ENCODE measurements around the gene KAT6B. TPM values are rescaled to one million over a fixed set of nuclear protein-coding genes. Genes with fewer than 3 reads are reported as not detected.

Gene KAT6B
- total RNA-seq, 1 experiment from 2014 or later = 14.9 TPM

- Histone ChIP-seq H3K36me3 (ENCODE audit: control insufficient read depth, insufficient read depth, low read length) (no peaks in the 10 kb centered on the region), H3K4me1 (no peaks in the 10 kb centered on the region), H3K4me3 (ENCODE audit: low read depth, low read length) (no peak overlapping the region), H3K27me3 (replicated peaks; ENCODE audit: control insufficient read depth, insufficient read depth, low read length) (no peaks in the 10 kb centered on the region), H3K9me3 (no peaks in the 10 kb centered on the region)
- ChIA-PET POLR2A (no interaction called here), CTCF (no interaction called here)
- BruUV-seq (replicated peaks) = no TSS peak
- DNase-seq = no peak
- TF ChIP-seq, protein P1, sequence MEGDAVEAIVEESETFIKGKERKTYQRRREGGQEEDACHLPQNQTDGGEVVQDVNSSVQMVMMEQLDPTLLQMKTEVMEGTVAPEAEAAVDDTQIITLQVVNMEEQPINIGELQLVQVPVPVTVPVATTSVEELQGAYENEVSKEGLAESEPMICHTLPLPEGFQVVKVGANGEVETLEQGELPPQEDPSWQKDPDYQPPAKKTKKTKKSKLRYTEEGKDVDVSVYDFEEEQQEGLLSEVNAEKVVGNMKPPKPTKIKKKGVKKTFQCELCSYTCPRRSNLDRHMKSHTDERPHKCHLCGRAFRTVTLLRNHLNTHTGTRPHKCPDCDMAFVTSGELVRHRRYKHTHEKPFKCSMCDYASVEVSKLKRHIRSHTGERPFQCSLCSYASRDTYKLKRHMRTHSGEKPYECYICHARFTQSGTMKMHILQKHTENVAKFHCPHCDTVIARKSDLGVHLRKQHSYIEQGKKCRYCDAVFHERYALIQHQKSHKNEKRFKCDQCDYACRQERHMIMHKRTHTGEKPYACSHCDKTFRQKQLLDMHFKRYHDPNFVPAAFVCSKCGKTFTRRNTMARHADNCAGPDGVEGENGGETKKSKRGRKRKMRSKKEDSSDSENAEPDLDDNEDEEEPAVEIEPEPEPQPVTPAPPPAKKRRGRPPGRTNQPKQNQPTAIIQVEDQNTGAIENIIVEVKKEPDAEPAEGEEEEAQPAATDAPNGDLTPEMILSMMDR (IDR thresholded peaks at IDR 0.05; ENCODE audit: insufficient read depth in 1 of 2, low read depth in 1 of 2, low read length in 1 of 2, severe bottlenecking in 1 of 2, unreplicated experiment in 1 of 2) = no peak
- H3K9me3 Mint-ChIP-seq (ENCODE audit: unreplicated experiment) = no peaks in the 10 kb centered on the region
- no peak overlapping the region for H3K27ac Mint-ChIP-seq (ENCODE audit: unreplicated experiment)
- H3K4me3 Mint-ChIP-seq (ENCODE audit: unreplicated experiment) = no peak overlapping the region
- no peaks in the 10 kb centered on the region for H3K27me3 Mint-ChIP-seq (ENCODE audit: insufficient read depth, unreplicated experiment)
- peaks cover 6% of the 10 kb centered on the region for H3K36me3 Mint-ChIP-seq (ENCODE audit: insufficient read depth, unreplicated experiment)
- no peaks in the 10 kb centered on the region for H3K4me1 Mint-ChIP-seq (ENCODE audit: low read depth, unreplicated experiment)
- intact Hi-C loops (cut with micrococcal nuclease; ENCODE audit: unreplicated experiment) = no loop called here
These were observed 20.6 kb downstream of the KAT6B start for GRCh38 chr10:74846958-74847357.

DNA sequence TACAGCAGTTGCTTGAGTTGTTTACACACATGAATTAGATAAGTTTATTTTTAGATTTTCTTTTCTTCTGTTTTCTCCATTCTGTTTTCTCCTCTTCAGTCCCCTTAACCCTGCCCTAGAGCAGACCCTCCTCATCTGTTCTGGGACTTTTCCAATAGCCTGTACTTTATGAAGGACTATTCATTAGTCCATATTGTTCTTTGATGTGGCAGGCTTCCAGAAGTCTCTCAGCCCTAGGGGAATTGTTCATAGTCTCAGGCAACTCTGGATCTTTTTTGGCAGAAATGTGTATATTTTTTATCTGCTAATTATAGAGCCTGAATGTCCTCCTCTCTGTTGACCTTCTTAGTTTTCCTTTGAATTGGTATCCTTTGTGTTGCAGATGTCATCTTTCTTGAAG is 25.4 kb downstream of the KAT6B start:
- no peak overlapping the region for H3K27ac Mint-ChIP-seq (ENCODE audit: unreplicated experiment)
- Histone ChIP-seq H3K4me1 (no peaks in the 10 kb centered on the region), H3K27me3 (replicated peaks; ENCODE audit: control insufficient read depth, insufficient read depth, low read length) (no peaks in the 10 kb centered on the region), H3K4me3 (ENCODE audit: low read depth, low read length) (no peak overlapping the region), H3K9me3 (no peaks in the 10 kb centered on the region), H3K36me3 (ENCODE audit: control insufficient read depth, insufficient read depth, low read length) (no peaks in the 10 kb centered on the region)
- no peaks in the 10 kb centered on the region for H3K9me3 Mint-ChIP-seq (ENCODE audit: unreplicated experiment)
- no peak overlapping the region for H3K4me3 Mint-ChIP-seq (ENCODE audit: unreplicated experiment)
- TF ChIP-seq, protein P1 (IDR thresholded peaks at IDR 0.05; ENCODE audit: insufficient read depth in 1 of 2, low read depth in 1 of 2, low read length in 1 of 2, severe bottlenecking in 1 of 2, unreplicated experiment in 1 of 2) = no peak
- no TSS peak for BruUV-seq (replicated peaks)
- no peaks in the 10 kb centered on the region for H3K27me3 Mint-ChIP-seq (ENCODE audit: insufficient read depth, unreplicated experiment)
- CTCF ChIA-PET = no interaction called here
- intact Hi-C loops (cut with micrococcal nuclease; ENCODE audit: unreplicated experiment) = no loop called here
- H3K4me1 Mint-ChIP-seq (ENCODE audit: low read depth, unreplicated experiment) = no peaks in the 10 kb centered on the region
- POLR2A ChIA-PET = no interaction called here
- DNase-seq = no peak
- no peaks in the 10 kb centered on the region for H3K36me3 Mint-ChIP-seq (ENCODE audit: insufficient read depth, unreplicated experiment)

- H3K4me1 ChIP-seq = no peaks in the 10 kb centered on the region
- Mint-ChIP-seq H3K36me3 (ENCODE audit: insufficient read depth, unreplicated experiment) (no peaks in the 10 kb centered on the region), H3K27me3 (ENCODE audit: insufficient read depth, unreplicated experiment) (no peaks in the 10 kb centered on the region), H3K4me1 (ENCODE audit: low read depth, unreplicated experiment) (no peaks in the 10 kb centered on the region), H3K4me3 (ENCODE audit: unreplicated experiment) (no peak overlapping the region), H3K9me3 (ENCODE audit: unreplicated experiment) (no peaks in the 10 kb centered on the region), H3K27ac (ENCODE audit: unreplicated experiment) (no peak overlapping the region)
- POLR2A ChIA-PET = no interaction called here
- H3K4me3 ChIP-seq (ENCODE audit: low read depth, low read length) = no peak overlapping the region
- CTCF ChIA-PET = no interaction called here
- TF ChIP-seq, protein P1 (IDR thresholded peaks at IDR 0.05; ENCODE audit: insufficient read depth in 1 of 2, low read depth in 1 of 2, low read length in 1 of 2, severe bottlenecking in 1 of 2, unreplicated experiment in 1 of 2) = no peak
- BruUV-seq (replicated peaks) = no TSS peak
- no peaks in the 10 kb centered on the region for H3K9me3 ChIP-seq
- DNase-seq = no peak
- intact Hi-C loops (cut with micrococcal nuclease; ENCODE audit: unreplicated experiment) = no loop called here
- no peaks in the 10 kb centered on the region for H3K27me3 ChIP-seq (replicated peaks; ENCODE audit: control insufficient read depth, insufficient read depth, low read length)
- H3K36me3 ChIP-seq (ENCODE audit: control insufficient read depth, insufficient read depth, low read length) = no peaks in the 10 kb centered on the region
These were observed 26.0 kb downstream of the KAT6B start for GRCh38 chr10:74852381-74852780.
